Type B pancreatic cell (in vitro differentiated cells): ENCODE data around the gene RYR2. TPM values are rescaled to one million over a fixed set of nuclear protein-coding genes. Genes with fewer than 3 reads are reported as not detected.

Experiments
- DNase-seq: peaks from one replicate; pipeline ENCODE4 v3.0.0; 2021; ENCODE audit warnings: mixed read lengths; ENCODE audit not compliant: unreplicated experiment; ENCODE audit errors: extremely low spot score
- H3K27ac Mint-ChIP-seq: 2 replicates; pipeline ENCODE4 v1.8.0; 2021; ENCODE audit warnings: mild to moderate bottlenecking, mixed read lengths
- H3K27me3 Mint-ChIP-seq: 2 replicates; pipeline ENCODE4 v1.8.0; 2021; ENCODE audit warnings: mixed read lengths
- H3K36me3 Mint-ChIP-seq: 2 replicates; pipeline ENCODE4 v1.8.0; 2021; ENCODE audit warnings: mixed read lengths
- H3K4me1 Mint-ChIP-seq: one replicate; pipeline ENCODE4 v1.8.0; 2021; ENCODE audit warnings: mixed read lengths; ENCODE audit not compliant: unreplicated experiment
- H3K4me3 Mint-ChIP-seq: 2 replicates; pipeline ENCODE4 v1.8.0; 2021; ENCODE audit warnings: mild to moderate bottlenecking, mixed read lengths
- H3K9me3 Mint-ChIP-seq: 2 replicates; pipeline ENCODE4 v1.8.0; 2021; ENCODE audit warnings: mixed read lengths
- CTCF ChIP-seq: fragments of 200-600 bp; sonication (generic); conservative IDR thresholded peaks from 2 replicates; pipeline ENCODE4 v1.5.0; 2021; ENCODE audit warnings: antibody characterized with exemption, mild to moderate bottlenecking
- total RNA-seq: library from RNA; stranded (reverse); gene quantifications from 2 replicates; pipeline ENCODE4 v1.2.1, GENCODE V29; 2021; ENCODE audit warnings: low replicate concordance

RYR2 gene
- total RNA-seq, 1 donor from 2014 or later = 0.58 TPM

GRCh38 chr1:237071641-237072420, 29.8 kb downstream of the RYR2 start:
- Mint-ChIP-seq H3K36me3 (no peaks in the 10 kb centered on the region), H3K4me1 (no peaks in the 10 kb centered on the region), H3K4me3 (no peak overlapping the region), H3K9me3 (no peaks in the 10 kb centered on the region), H3K27ac (no peak overlapping the region), H3K27me3 (no peaks in the 10 kb centered on the region)
- DNase-seq = no peak
- TF ChIP-seq CTCF = no peak

GRCh38 chr1:237074371-237075117, 32.6 kb downstream of the RYR2 start:
- Mint-ChIP-seq H3K4me1 (no peaks in the 10 kb centered on the region), H3K4me3 (peak overlapping the region; percentile 64), H3K9me3 (no peaks in the 10 kb centered on the region), H3K27me3 (no peaks in the 10 kb centered on the region), H3K36me3 (no peaks in the 10 kb centered on the region), H3K27ac (no peak overlapping the region)
- no peak for DNase-seq
- TF ChIP-seq CTCF = no peak

- no peak for DNase-seq
- H3K4me1 Mint-ChIP-seq = no peaks in the 10 kb centered on the region
- H3K9me3 Mint-ChIP-seq = peaks cover 7% of the 10 kb centered on the region
- TF ChIP-seq CTCF = no peak
- H3K27me3 Mint-ChIP-seq = peaks cover 3% of the 10 kb centered on the region
- H3K36me3 Mint-ChIP-seq = no peaks in the 10 kb centered on the region
- no peak overlapping the region for H3K27ac Mint-ChIP-seq
- H3K4me3 Mint-ChIP-seq = no peak overlapping the region
Measured at GRCh38 chr1:237084341-237085077, 42.5 kb downstream of the RYR2 start.

GRCh38 chr1:237091691-237092090, 49.7 kb downstream of the RYR2 start:
- no peak for DNase-seq
- H3K27ac Mint-ChIP-seq = no peak overlapping the region
- H3K36me3 Mint-ChIP-seq = no peaks in the 10 kb centered on the region
- H3K4me1 Mint-ChIP-seq = no peaks in the 10 kb centered on the region
- no peaks in the 10 kb centered on the region for H3K9me3 Mint-ChIP-seq
- TF ChIP-seq CTCF = no peak
- no peaks in the 10 kb centered on the region for H3K27me3 Mint-ChIP-seq
- no peak overlapping the region for H3K4me3 Mint-ChIP-seq

- Mint-ChIP-seq H3K9me3 (no peaks in the 10 kb centered on the region), H3K27ac (no peak overlapping the region), H3K27me3 (no peaks in the 10 kb centered on the region)
Measured at GRCh38 chr1:237093691-237094090, 51.7 kb downstream of the RYR2 start.

More at GRCh38 chr1:237093691-237094090, 51.7 kb downstream of the RYR2 start:
- no peak for DNase-seq
- no peaks in the 10 kb centered on the region for H3K4me1 Mint-ChIP-seq
- no peak for TF ChIP-seq CTCF
- no peak overlapping the region for H3K4me3 Mint-ChIP-seq
- no peaks in the 10 kb centered on the region for H3K36me3 Mint-ChIP-seq
